Large intestine (tissue), 3 donors: ENCODE measurements around the gene ZNF664. TPM values are rescaled to one million over a fixed set of nuclear protein-coding genes. Genes with fewer than 3 reads are reported as not detected.
"Not testable (repeated sequence)": the region's sequence is repeated elsewhere in the genome, so short reads cannot be mapped to it uniquely, and the experiment has no call there.

Experiments
- DNase-seq, 2 donors: peaks; one replicate each; pipeline versions ENCODE4 v3.0.0 to v3.0.0-alpha.2; 2013
- H3K27ac ChIP-seq: one replicate; pipeline ENCODE4 v1.5.1; 2013; ENCODE audit warnings: low read length
- H3K27me3 ChIP-seq: 2 replicates; pipeline ENCODE4 v1.6.1; 2013; ENCODE audit warnings: low read length; ENCODE audit not compliant: control insufficient read depth, insufficient read depth
- H3K36me3 ChIP-seq: 2 replicates; pipeline ENCODE4 v1.6.1; 2013; ENCODE audit warnings: low read length; ENCODE audit not compliant: control insufficient read depth, insufficient read depth
- H3K4me1 ChIP-seq: one replicate; pipeline ENCODE4 v1.6.1; 2013; ENCODE audit warnings: low read length; ENCODE audit not compliant: control insufficient read depth, insufficient read depth
- H3K4me3 ChIP-seq: one replicate; pipeline ENCODE4 v1.5.1; 2013; ENCODE audit warnings: low read length
- H3K9me3 ChIP-seq: one replicate; pipeline ENCODE4 v1.6.1; 2013; ENCODE audit warnings: mild to moderate bottlenecking, low read depth, low read length, moderate library complexity; ENCODE audit not compliant: control insufficient read depth
- WGBS: methylation state at CpG from one replicate; pipeline ENCODE4 v1.1.5; 2013; ENCODE audit warnings: low lambda C conversion rate; ENCODE audit not compliant: insufficient coverage; 5-methylcytosine and 5-hydroxymethylcytosine counted together
- polyA plus RNA-seq: library from polyadenylated mRNA; unstranded; fragments of 120-200 nt; gene quantifications from one replicate; pipeline ENCODE4 v1.2.1, GENCODE V29; 2013

ZNF664 gene
- polyA plus RNA-seq, 1 donor: 138 TPM

- no peaks in the 10 kb centered on the region for H3K27me3 ChIP-seq
- H3K9me3 ChIP-seq: peaks cover 13% of the 10 kb centered on the region
- DNase-seq: no peak
- no peak overlapping the region for H3K27ac ChIP-seq
- peaks cover 73% of the 10 kb centered on the region for H3K36me3 ChIP-seq
- H3K4me3 ChIP-seq: no peak overlapping the region
- H3K4me1 ChIP-seq: no peaks in the 10 kb centered on the region
- no CpG with 5 or more reads among the region's 9 CpGs for WGBS
Observed at GRCh38 chr12:123941000-123941399, 32.0 kb upstream of the ZNF664 start.

- WGBS: no CpG with 5 or more reads among the region's 13 CpGs
- DNase-seq: no peak
- H3K27me3 ChIP-seq: no peaks in the 10 kb centered on the region
- H3K4me3 ChIP-seq: no peak overlapping the region
- peaks cover 13% of the 10 kb centered on the region for H3K9me3 ChIP-seq
- no peak overlapping the region for H3K27ac ChIP-seq
- H3K4me1 ChIP-seq: no peaks in the 10 kb centered on the region
- H3K36me3 ChIP-seq: peaks cover 65% of the 10 kb centered on the region
Observed at GRCh38 chr12:123941624-123942237, 31.3 kb upstream of the ZNF664 start.

DNA sequence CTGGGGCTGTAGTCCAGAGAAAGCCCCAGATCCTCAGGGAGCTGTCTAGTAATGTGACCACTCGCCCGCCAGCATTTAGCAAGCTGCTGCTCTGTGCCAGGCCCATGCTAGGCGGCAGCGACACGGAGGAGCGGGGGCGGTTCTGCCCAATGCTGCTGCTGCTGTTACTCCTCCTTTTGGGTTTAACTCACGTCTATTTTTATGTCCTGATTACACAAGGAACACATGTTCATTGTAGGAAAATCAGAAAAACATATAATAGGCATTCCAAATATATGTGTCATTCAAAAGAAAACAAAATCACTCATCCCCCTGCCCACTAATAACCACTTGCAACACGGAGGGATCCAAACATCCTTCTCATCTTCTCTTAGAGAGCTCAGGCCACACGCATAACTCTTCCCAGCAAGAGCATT is 30.8 kb upstream of the ZNF664 start:
- no peak for DNase-seq
- Histone ChIP-seq H3K9me3 (peaks cover 12% of the 10 kb centered on the region), H3K4me1 (no peaks in the 10 kb centered on the region), H3K36me3 (peaks cover 60% of the 10 kb centered on the region), H3K27me3 (no peaks in the 10 kb centered on the region), H3K4me3 (no peak overlapping the region), H3K27ac (no peak overlapping the region)
- WGBS: no CpG with 5 or more reads among the region's 10 CpGs

DNA sequence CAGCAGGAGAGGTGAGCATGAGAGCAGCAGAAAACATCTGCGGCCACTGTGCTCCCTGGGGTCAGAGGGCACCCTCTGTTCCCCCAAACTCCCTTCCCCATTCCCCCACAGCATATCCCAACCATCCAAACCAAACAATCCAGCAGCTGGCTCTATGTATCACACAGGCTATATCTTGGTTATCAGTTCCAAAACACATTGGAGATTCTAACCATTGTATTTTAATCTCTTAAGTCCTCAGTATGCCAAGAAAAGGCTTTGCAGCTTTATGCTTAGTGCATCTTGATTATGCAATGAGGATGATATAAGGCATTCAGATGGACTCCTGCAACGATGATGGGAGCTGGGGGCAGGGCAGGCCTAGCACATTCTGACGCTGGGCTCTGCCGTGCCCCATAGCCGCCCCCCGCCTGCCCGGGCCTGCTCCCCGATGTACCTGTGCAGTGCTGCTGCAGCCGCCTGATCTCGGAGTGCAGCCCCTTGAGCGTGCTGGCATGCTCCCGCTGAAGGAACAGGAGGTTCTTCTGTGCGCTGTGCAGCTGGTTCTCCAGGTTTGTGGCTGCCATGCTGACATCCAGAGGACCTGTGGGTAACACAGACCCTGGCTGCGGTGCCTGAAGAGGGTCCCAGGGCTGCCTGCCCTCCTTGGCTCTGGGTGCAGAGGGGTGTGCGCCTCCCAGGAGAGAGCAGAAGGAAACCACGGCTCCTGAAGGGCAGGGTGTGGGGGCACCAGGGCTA is 29.9 kb upstream of the ZNF664 start:
- H3K4me1 ChIP-seq: no peaks in the 10 kb centered on the region
- no peak overlapping the region for H3K4me3 ChIP-seq
- WGBS: no CpG with 5 or more reads among the region's 16 CpGs
- DNase-seq: no peak
- H3K9me3 ChIP-seq: peaks cover 12% of the 10 kb centered on the region
- H3K36me3 ChIP-seq: peaks cover 55% of the 10 kb centered on the region
- no peak overlapping the region for H3K27ac ChIP-seq
- no peaks in the 10 kb centered on the region for H3K27me3 ChIP-seq

- Histone ChIP-seq H3K4me1 (peaks cover 4% of the 10 kb centered on the region), H3K9me3 (peaks cover 12% of the 10 kb centered on the region), H3K36me3 (peaks cover 55% of the 10 kb centered on the region), H3K27ac (no peak overlapping the region), H3K4me3 (no peak overlapping the region), H3K27me3 (no peaks in the 10 kb centered on the region)
- WGBS: no CpG with 5 or more reads among the region's 5 CpGs
- DNase-seq: no peak
Observed at GRCh38 chr12:123943816-123944215, 29.2 kb upstream of the ZNF664 start.

GRCh38 chr12:123944696-123945095 is 28.3 kb upstream of the ZNF664 start:
- 93% methylated on average over 4 of the region's 10 CpGs for WGBS
- no peak overlapping the region for H3K27ac ChIP-seq
- no peaks in the 10 kb centered on the region for H3K27me3 ChIP-seq
- no peak for DNase-seq
- peaks cover 52% of the 10 kb centered on the region for H3K36me3 ChIP-seq
- peaks cover 12% of the 10 kb centered on the region for H3K9me3 ChIP-seq
- no peak overlapping the region for H3K4me3 ChIP-seq
- peaks cover 12% of the 10 kb centered on the region for H3K4me1 ChIP-seq

- Histone ChIP-seq H3K27me3 (no peaks in the 10 kb centered on the region), H3K27ac (no peak overlapping the region), H3K4me3 (no peak overlapping the region), H3K4me1 (peaks cover 20% of the 10 kb centered on the region), H3K9me3 (peaks cover 12% of the 10 kb centered on the region), H3K36me3 (peaks cover 44% of the 10 kb centered on the region)
- no peak for DNase-seq
- WGBS: no CpG with 5 or more reads among the region's 25 CpGs
Observed at GRCh38 chr12:123945287-123946151, 27.5 kb upstream of the ZNF664 start.

DNA sequence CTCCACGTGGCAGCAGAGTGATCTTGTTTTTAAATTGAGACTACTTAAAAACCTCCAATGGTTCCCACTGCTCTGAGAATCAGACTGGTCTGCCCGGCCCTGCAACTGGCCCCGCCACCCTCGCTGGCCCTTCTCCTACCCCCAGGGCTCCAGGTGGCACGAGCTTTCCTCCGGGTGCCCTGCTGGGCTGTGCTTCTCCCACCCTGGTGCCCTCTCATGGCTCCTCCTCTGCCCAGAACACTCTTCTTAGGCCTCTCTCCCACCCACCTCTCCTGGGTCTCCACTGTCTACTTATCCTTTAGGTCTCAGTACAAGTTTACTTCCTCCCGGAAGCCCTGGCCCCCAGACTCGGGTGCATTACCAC is 26.9 kb upstream of the ZNF664 start:
- Histone ChIP-seq H3K4me3 (no peak overlapping the region), H3K27ac (no peak overlapping the region), H3K36me3 (peaks cover 41% of the 10 kb centered on the region), H3K4me1 (peaks cover 23% of the 10 kb centered on the region), H3K9me3 (peaks cover 12% of the 10 kb centered on the region), H3K27me3 (no peaks in the 10 kb centered on the region)
- DNase-seq: no peak
- WGBS: 67% methylated on average over 1 of the region's 8 CpGs

DNA sequence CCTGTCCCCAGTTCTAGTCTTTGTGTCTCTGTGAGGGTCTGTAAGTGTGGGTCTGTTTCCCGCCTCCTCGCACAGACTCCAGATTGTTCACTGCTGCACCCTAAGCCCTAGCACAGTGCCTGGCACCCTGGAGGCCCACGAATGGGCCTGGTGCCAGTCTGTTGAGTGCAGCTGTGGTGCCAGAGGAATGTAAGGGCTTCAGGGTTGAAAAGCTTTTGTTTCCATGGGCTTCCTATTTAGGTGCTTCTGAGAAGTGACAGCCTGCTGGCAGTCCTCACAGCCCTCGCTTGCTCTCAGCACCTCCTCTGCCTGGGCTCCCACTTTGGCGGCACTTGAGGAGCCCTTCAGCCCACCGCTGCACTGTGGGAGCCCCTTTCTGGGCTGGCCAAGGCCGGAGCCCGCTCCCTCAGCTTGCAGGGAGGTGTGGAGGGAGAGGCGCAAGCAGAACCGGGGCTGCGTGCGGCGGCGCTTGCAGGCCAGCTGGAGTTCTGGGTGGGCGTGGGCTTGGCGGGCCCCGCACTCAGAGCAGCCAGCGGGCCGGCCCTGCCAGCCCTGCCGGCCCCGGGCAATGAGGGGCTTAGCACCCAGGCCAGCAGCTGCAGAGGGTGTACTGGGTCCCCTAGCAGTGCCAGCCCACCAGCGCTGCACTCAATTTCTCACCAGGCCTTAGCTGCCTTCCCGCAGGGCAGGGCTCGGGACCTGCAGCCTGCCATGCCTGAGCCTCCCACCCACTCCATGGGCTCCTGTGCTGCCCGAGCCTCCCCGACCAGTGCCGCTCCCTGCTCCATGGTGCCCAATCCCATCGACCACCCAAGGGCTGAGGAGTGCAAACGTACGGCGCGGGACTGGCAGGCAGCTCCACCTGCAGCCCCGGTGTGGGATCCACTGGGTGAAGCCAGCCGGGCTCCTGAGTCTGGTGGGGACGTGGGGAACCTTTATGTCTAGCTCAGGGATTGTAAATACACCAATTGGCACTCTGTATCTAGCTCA is 26.2 kb upstream of the ZNF664 start:
- not testable (repeated sequence) for H3K9me3 ChIP-seq, H3K27me3 ChIP-seq, DNase-seq, H3K27ac ChIP-seq, H3K4me3 ChIP-seq
- H3K4me1 ChIP-seq: peaks cover 23% of the 10 kb centered on the region
- peaks cover 35% of the 10 kb centered on the region for H3K36me3 ChIP-seq
- WGBS: no CpG with 5 or more reads among the region's 35 CpGs
